ENCODE results near the gene MED13L. TPM values are rescaled to one million over a fixed set of nuclear protein-coding genes. Genes with fewer than 3 reads are reported as not detected.
A peak's percentile ranks its signal among the peaks of the same experiment; 100 is the strongest.

The MED13L gene
- total and polyA plus RNA-seq, 2 of the 4 experiments (the other 2 are of a cell fraction): 17.9 to 49.1 TPM

- no peak for TF ChIP-seq MAZ (IDR thresholded peaks at IDR 0.05; ENCODE audit: borderline replicate concordance, low read depth, low read length)
These were observed 41.9 kb upstream of the MED13L start (continued) for GRCh38 chr12:116319233-116319897.

- H3K9me3 ChIP-seq (ENCODE audit: control insufficient read depth, insufficient read depth, low read length): no peaks in the 10 kb centered on the region
- H2BK15ac ChIP-seq (ENCODE audit: low read depth, low read length): peak overlapping the region; percentile 54; the same call in 1 of the 3 replicates
- peaks cover 0 to 3% of the 10 kb centered on the region in 2 experiments; a peak in 1 of 4 replicates for H3K79me1 ChIP-seq (ENCODE audit: low read depth in 1 of 2, low read length in 2 of 2)
- DNase-seq: no peak
- H4K8ac ChIP-seq (ENCODE audit: low read depth in 2 of 2, low read length in 2 of 2): peak overlapping the region in 1 of 2 experiments; percentile 67; a peak in 1 of 4 replicates
- CTCF ChIA-PET: interaction anchor here (1.3 kb wide), 1 partner anchor 40 kb away, joined by 3 read pairs; no protein-coding TSS in a partner anchor
- no peak overlapping the region for H3K18ac ChIP-seq (ENCODE audit: low read depth, low read length)
- H2BK5ac ChIP-seq (ENCODE audit: low read depth, low read length, poor library complexity, severe bottlenecking): no peak overlapping the region
- H3K27ac ChIP-seq (ENCODE audit: insufficient read depth, low read length): peak overlapping the region; percentile 1; the same call in 1 of the 2 replicates
- ATAC-seq (ENCODE audit: low read depth): no peak
- peak overlapping the region; percentile 64 for H3K14ac ChIP-seq (replicated peaks; ENCODE audit: low read depth, low read length)
- 85% methylated on average over 10 of the region's 21 CpGs; no CpG with 5 or more reads in 1 of the 2 experiments for WGBS, 2 experiments (ENCODE audit: extremely low coverage in 2 of 2, insufficient read length in 1 of 2)
- peak overlapping the region; percentile 39 for H2AFZ ChIP-seq (replicated peaks; ENCODE audit: low read length, poor library complexity)
- H2BK120ac ChIP-seq (ENCODE audit: low read depth, low read length): peak overlapping the region; percentile 88
- H4K91ac ChIP-seq (ENCODE audit: insufficient read depth, low read depth, low read length): peak overlapping the region; percentile 15; the same call in 1 of the 2 replicates
- H2AK5ac ChIP-seq (ENCODE audit: low read depth, low read length): peak overlapping the region; percentile 89
- H3K27me3 ChIP-seq (ENCODE audit: control insufficient read depth, insufficient read depth, low read length): no peaks in the 10 kb centered on the region
- H3K23ac ChIP-seq (ENCODE audit: low read depth, low read length): no peak overlapping the region
- no peak overlapping the region for H3K4me3 ChIP-seq (ENCODE audit: insufficient read depth, low read depth, low read length)
- H3K56ac ChIP-seq (ENCODE audit: extremely low read depth, insufficient read depth, low read length): no peak overlapping the region
- intact Hi-C loops (cut with micrococcal nuclease) (no loop called here), dilution Hi-C loops (cut with HindIII; ENCODE audit: low sequenced_read_pairs, unreplicated experiment) (no loop called here), in situ Hi-C loops (cut with MboI; ENCODE audit: low sequenced_read_pairs) (no loop called here)
- peaks cover 19% of the 10 kb centered on the region for H3K4me1 ChIP-seq (ENCODE audit: control insufficient read depth, insufficient read depth, low read length)
- H2BK20ac ChIP-seq (ENCODE audit: low read depth, low read length): peak overlapping the region; percentile 77; the same call in 1 of the 2 replicates
- POLR2A ChIA-PET (ENCODE audit: unreplicated experiment): interaction anchor here (0.6 kb wide), 1 partner anchor 22 kb away, joined by 3 read pairs; no protein-coding TSS in a partner anchor
- peaks cover 19% of the 10 kb centered on the region for H3K9me1 ChIP-seq (ENCODE audit: insufficient read depth, low read length)
- no peak overlapping the region for H3K9ac ChIP-seq (ENCODE audit: low read depth, low read length)
- H4K5ac ChIP-seq (ENCODE audit: low read depth, low read length): no peak overlapping the region
- no TSS peak for BruUV-seq (replicated peaks)
- peak overlapping the region; percentile 29 for H2AK9ac ChIP-seq (replicated peaks; ENCODE audit: low read depth, low read length, poor library complexity)
- peak overlapping the region; percentile 82 for H3K4ac ChIP-seq (ENCODE audit: low read depth, low read length)
- no peaks in the 10 kb centered on the region for H4K20me1 ChIP-seq (ENCODE audit: insufficient read depth, low read length)
- H3K4me2 ChIP-seq (ENCODE audit: low read depth, low read length): no peak overlapping the region
- no peaks in the 10 kb centered on the region for H3K36me3 ChIP-seq (ENCODE audit: control insufficient read depth, insufficient read depth, low read length)
- TF ChIP-seq NFE2L2 (IDR thresholded peaks at IDR 0.05; ENCODE audit: low read depth, low read length) (no peak), MXI1 (IDR thresholded peaks at IDR 0.05; ENCODE audit: borderline replicate concordance, low read depth, low read length) (no peak), CHD1 (IDR thresholded peaks at IDR 0.05; ENCODE audit: low read depth, low read length) (no peak), RCOR1 (IDR thresholded peaks at IDR 0.05; ENCODE audit: insufficient replicate concordance, low read length) (no peak), USF2 (IDR thresholded peaks at IDR 0.05; ENCODE audit: low read depth, low read length) (no peak), MAZ (IDR thresholded peaks at IDR 0.05; ENCODE audit: borderline replicate concordance, low read depth, low read length) (no peak), CTCF (conservative IDR thresholded peaks at IDR 0.05; ENCODE audit: low read depth, low read length) (no peak), ELK1 (IDR thresholded peaks at IDR 0.05; ENCODE audit: borderline replicate concordance, low read depth, low read length) (no peak), RAD21 (IDR thresholded peaks at IDR 0.05; ENCODE audit: low read length) (no peak), MAFK (IDR thresholded peaks at IDR 0.05; ENCODE audit: low read depth, low read length) (no peak)
These were observed 41.2 kb upstream of the MED13L start for GRCh38 chr12:116318576-116319232.
